Liver (tissue), 9 donors: ENCODE results near the gene HLA-A. TPM values are rescaled to one million over a fixed set of nuclear protein-coding genes. Genes with fewer than 3 reads are reported as not detected.

Experiments used
- DNase-seq: peaks from one replicate; pipeline ENCODE4 v3.0.0-alpha.2; 2017; ENCODE audit warnings: low spot score
- H3K27ac ChIP-seq, 2 donors: one replicate each; pipeline ENCODE4 v1.7.0; 2013; ENCODE audit warnings: inconsistent platforms in 2 of 2, low read length in 2 of 2, control low read depth in 1 of 2, low read depth in 1 of 2, mild to moderate bottlenecking in 1 of 2
- H3K27me3 ChIP-seq, 4 donors: one replicate each; pipeline versions ENCODE4 v1.6.1 to v1.7.0; 2013; ENCODE audit warnings: low read length in 3 of 4, inconsistent platforms in 1 of 4, mild to moderate bottlenecking in 1 of 4, moderate library complexity in 1 of 4; ENCODE audit not compliant: control insufficient read depth in 4 of 4, insufficient read depth in 4 of 4
- H3K36me3 ChIP-seq, 4 donors: one replicate each; pipeline versions ENCODE4 v1.6.1 to v1.7.0; 2013; ENCODE audit warnings: low read length in 3 of 4, mild to moderate bottlenecking in 3 of 4, low read depth in 1 of 4, moderate library complexity in 1 of 4; ENCODE audit not compliant: control insufficient read depth in 4 of 4, insufficient read depth in 3 of 4
- H3K4me1 ChIP-seq, 4 donors: one replicate each; pipeline versions ENCODE4 v1.6.1 to v1.7.0; 2013; ENCODE audit warnings: low read length in 3 of 4, mild to moderate bottlenecking in 3 of 4, moderate library complexity in 1 of 4; ENCODE audit not compliant: control insufficient read depth in 4 of 4, insufficient read depth in 4 of 4
- H3K4me3 ChIP-seq, 3 donors: one replicate each; pipeline versions ENCODE4 v1.6.1 to v1.7.0; 2013; ENCODE audit warnings: low read length in 3 of 3, control low read depth in 1 of 3, low read depth in 1 of 3, mild to moderate bottlenecking in 1 of 3
- H3K9ac ChIP-seq, 2 donors: one replicate each; pipeline ENCODE4 v1.7.0; 2013; ENCODE audit warnings: low read length in 2 of 2, mild to moderate bottlenecking in 2 of 2, moderate library complexity in 2 of 2, control low read depth in 1 of 2, low read depth in 1 of 2
- H3K9me3 ChIP-seq, 4 donors: one replicate each; pipeline versions ENCODE4 v1.6.1 to v1.7.0; 2013; ENCODE audit warnings: low read length in 3 of 4; ENCODE audit not compliant: control insufficient read depth in 4 of 4
- ATF3 ChIP-seq: IDR thresholded peaks from 2 replicates; pipeline ENCODE4 v1.6.1; 2016; ENCODE audit warnings: antibody characterized with exemption
- CTCF ChIP-seq: fragments of 150-350 bp; IDR thresholded peaks from 2 replicates; pipeline ENCODE4 v1.5.1; 2017; ENCODE audit warnings: improper control_type of control experiment, low read depth, low read length; ENCODE audit not compliant: missing input control
- EGR1 ChIP-seq, 2 donors: IDR thresholded peaks; 2 replicates each; pipeline ENCODE4 v1.6.1; 2016 to 2018; ENCODE audit warnings: antibody characterized with exemption in 2 of 2, low read depth in 2 of 2
- FOXA1 ChIP-seq: IDR thresholded peaks from 2 replicates; pipeline ENCODE4 v1.6.1; 2016; ENCODE audit warnings: antibody characterized with exemption
- GABPA ChIP-seq, 2 donors: IDR thresholded peaks in 1 of 2; conservative IDR thresholded peaks in 1 of 2; 2 replicates each; pipeline ENCODE4 v1.6.1; 2016; ENCODE audit warnings: antibody characterized with exemption in 2 of 2, mild to moderate bottlenecking in 1 of 2, moderate library complexity in 1 of 2
- HNF4G ChIP-seq: IDR thresholded peaks from 2 replicates; pipeline ENCODE4 v1.6.1; 2016; ENCODE audit warnings: antibody characterized with exemption
- JUND ChIP-seq, 2 donors: IDR thresholded peaks; 2 replicates each; pipeline ENCODE4 v1.6.1; 2016; ENCODE audit warnings: antibody characterized with exemption in 2 of 2
- RAD21 ChIP-seq, 2 donors: IDR thresholded peaks; 2 replicates each; pipeline ENCODE4 v1.6.1; 2016; ENCODE audit warnings: antibody characterized with exemption in 2 of 2, mild to moderate bottlenecking in 2 of 2
- REST ChIP-seq: IDR thresholded peaks from 2 replicates; pipeline ENCODE4 v1.6.1; 2016; ENCODE audit warnings: antibody characterized with exemption, mild to moderate bottlenecking
- RXRA ChIP-seq, 2 donors: IDR thresholded peaks; 2 replicates each; pipeline ENCODE4 v1.6.1; 2017 to 2018; ENCODE audit warnings: antibody characterized with exemption in 2 of 2, mild to moderate bottlenecking in 1 of 2
- SP1 ChIP-seq: IDR thresholded peaks from 2 replicates; pipeline ENCODE4 v1.6.1; 2018; ENCODE audit warnings: antibody characterized with exemption, mild to moderate bottlenecking
- TAF1 ChIP-seq: conservative IDR thresholded peaks from 2 replicates; pipeline ENCODE4 v1.6.1; 2016; ENCODE audit warnings: antibody characterized with exemption, mild to moderate bottlenecking
- YY1 ChIP-seq: IDR thresholded peaks from 2 replicates; pipeline ENCODE4 v1.6.1; 2016; ENCODE audit warnings: antibody characterized with exemption, mild to moderate bottlenecking
- WGBS: extraction: QIAGEN DNeasy Blood & Tissue Kit; methylation state at CpG from one replicate; pipeline ENCODE4 v1.1.7; 2013; 5-methylcytosine and 5-hydroxymethylcytosine counted together
- polyA plus RNA-seq, 2 donors: library from polyadenylated mRNA; stranded (reverse) in 1 of 2; unstranded in 1 of 2; fragments of 200-250 nt in 1 of 2; fragments of >200 nt in 1 of 2; fragmentation: Nextera tagmentation in 1 of 2; extraction: Ambion mirVana in 1 of 2; gene quantifications; one replicate each; pipeline versions ENCODE4 v1.2.1 to v1.2.3, GENCODE V29; 2013 to 2015
- total RNA-seq, 2 donors: library from RNA; depleted of rRNA; stranded (reverse); fragments of >200 nt; gene quantifications; one replicate each; pipeline ENCODE4 v1.2.3, GENCODE V29; 2014
- donor health status: healthy.
- donor health status: healthy.
- donor health status: healthy.
- donor health status: healthy.
- donor health status: healthy.

The HLA-A gene
- total and polyA plus RNA-seq, 4 donors = 145 to 321 (median 223) TPM

GRCh38 chr6:29938746-29939508 is 3.4 kb upstream of the HLA-A start:
- TF ChIP-seq GABPA (IDR thresholded peaks at IDR 0.05 in 1 of 2, conservative IDR thresholded peaks at IDR 0.05 in 1 of 2) (no peak), JUND (IDR thresholded peaks at IDR 0.05) (no peak), YY1 (no peak), HNF4G (no peak), EGR1 (IDR thresholded peaks at IDR 0.05; ENCODE audit: low read depth in 2 of 2) (no peak), TAF1 (no peak), RXRA (IDR thresholded peaks at IDR 0.05) (no peak), ATF3 (no peak), REST (no peak), CTCF (no peak), SP1 (no peak)
- 72% methylated on average over 9 of the region's 9 CpGs for WGBS
- no peak for DNase-seq
- Histone ChIP-seq H3K27ac (no peak overlapping the region), H3K36me3 (no peaks in the 10 kb centered on the region), H3K4me3 (no peak overlapping the region), H3K9ac (no peak overlapping the region), H3K9me3 (no peaks in the 10 kb centered on the region), H3K4me1 (peaks cover 0 to 8% (median 0%) of the 10 kb centered on the region in 4 donors), H3K27me3 (no peaks in the 10 kb centered on the region)

GRCh38 chr6:29941016-29941415 is 1.3 kb upstream of the HLA-A start:
- H3K27ac ChIP-seq = no peak overlapping the region

More at GRCh38 chr6:29941016-29941415, 1.3 kb upstream of the HLA-A start:
- TF ChIP-seq SP1 = no peak
- no peak for TF ChIP-seq GABPA (IDR thresholded peaks at IDR 0.05 in 1 of 2, conservative IDR thresholded peaks at IDR 0.05 in 1 of 2)
- TF ChIP-seq RAD21 (IDR thresholded peaks at IDR 0.05) = no peak
- no peak for TF ChIP-seq TAF1
- no peak for TF ChIP-seq RXRA (IDR thresholded peaks at IDR 0.05)
- no peak for TF ChIP-seq EGR1 (IDR thresholded peaks at IDR 0.05; ENCODE audit: low read depth in 2 of 2)
- no peak for TF ChIP-seq REST
- TF ChIP-seq JUND (IDR thresholded peaks at IDR 0.05) = no peak
- no peak for TF ChIP-seq FOXA1
- no peaks in the 10 kb centered on the region for H3K9me3 ChIP-seq
- peaks cover 2 to 7% (median 7%) of the 10 kb centered on the region in 4 donors for H3K36me3 ChIP-seq
- no peak overlapping the region for H3K9ac ChIP-seq
- no peaks in the 10 kb centered on the region for H3K27me3 ChIP-seq
- no peak for DNase-seq
- whole genome bisulfite sequencing = 53% methylated on average over 4 of the region's 4 CpGs
- no peak overlapping the region for H3K4me3 ChIP-seq
- H3K4me1 ChIP-seq = peaks cover 0 to 17% (median 4%) of the 10 kb centered on the region in 4 donors
